HG03575 (cell line): Measurements from ENCODE around the gene TOP1.
"Not testable (repeated sequence)": the region's sequence is repeated elsewhere in the genome, so short reads cannot be mapped to it uniquely, and the experiment has no call there.

Experiments
- ATAC-seq: cut with Tn5 transposase; IDR thresholded peaks from one replicate; pipeline ENCODE4 v1.9.1; 2021; ENCODE audit not compliant: unreplicated experiment, insufficient number of reproducible peaks, low FRiP score; ENCODE audit errors: extremely low read depth

The TOP1 gene

DNA sequence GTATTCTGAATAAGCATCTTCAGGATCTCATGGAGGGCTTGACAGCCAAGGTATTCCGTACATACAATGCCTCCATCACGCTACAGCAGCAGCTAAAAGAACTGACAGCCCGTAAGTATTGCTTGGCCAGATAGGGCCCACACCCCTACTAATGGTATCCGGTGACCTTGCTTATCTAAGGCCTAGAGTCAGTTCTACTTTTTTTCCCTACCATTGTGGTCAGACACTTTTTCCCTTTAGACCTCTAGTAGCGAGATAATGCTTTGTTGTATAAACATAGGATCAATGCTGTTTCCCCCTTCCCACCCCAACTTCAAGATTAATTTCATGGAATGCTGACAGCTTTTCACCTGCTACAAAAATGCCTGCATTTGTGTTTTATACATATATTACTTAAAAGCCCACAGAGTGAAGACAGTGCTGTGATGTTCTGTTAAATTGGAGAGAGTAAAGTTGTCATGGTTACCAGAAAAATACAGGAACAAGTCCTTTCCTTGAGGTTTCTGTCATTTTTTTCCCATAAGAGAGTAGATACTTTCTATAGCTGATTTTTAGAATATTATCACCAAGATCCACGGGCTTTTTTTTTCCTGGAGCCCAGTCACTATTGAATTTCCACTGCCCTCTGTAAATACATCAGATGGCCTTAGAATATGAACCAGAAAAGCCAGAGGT lies 87.8 kb downstream of the TOP1 start:
- no peak for ATAC-seq

DNA sequence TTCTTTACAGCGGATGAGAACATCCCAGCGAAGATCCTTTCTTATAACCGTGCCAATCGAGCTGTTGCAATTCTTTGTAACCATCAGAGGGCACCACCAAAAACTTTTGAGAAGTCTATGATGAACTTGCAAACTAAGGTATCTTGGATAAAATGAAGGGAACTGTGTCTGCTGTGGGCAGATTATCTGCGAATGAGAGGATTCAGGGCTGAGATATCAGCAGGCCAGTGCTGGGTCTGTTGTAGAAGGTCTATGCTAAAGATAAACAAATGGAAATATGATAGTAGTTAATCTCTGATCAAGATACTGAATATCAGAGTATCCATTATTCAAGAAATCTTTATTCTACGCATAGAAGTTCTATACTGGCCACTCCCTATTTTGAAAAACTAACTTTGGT lies 89.5 kb downstream of the TOP1 start:
- ATAC-seq, result not testable (repeated sequence)

- no peak for ATAC-seq
Measured at GRCh38 chr20:41118632-41119031, 90.0 kb downstream of the TOP1 start.

DNA sequence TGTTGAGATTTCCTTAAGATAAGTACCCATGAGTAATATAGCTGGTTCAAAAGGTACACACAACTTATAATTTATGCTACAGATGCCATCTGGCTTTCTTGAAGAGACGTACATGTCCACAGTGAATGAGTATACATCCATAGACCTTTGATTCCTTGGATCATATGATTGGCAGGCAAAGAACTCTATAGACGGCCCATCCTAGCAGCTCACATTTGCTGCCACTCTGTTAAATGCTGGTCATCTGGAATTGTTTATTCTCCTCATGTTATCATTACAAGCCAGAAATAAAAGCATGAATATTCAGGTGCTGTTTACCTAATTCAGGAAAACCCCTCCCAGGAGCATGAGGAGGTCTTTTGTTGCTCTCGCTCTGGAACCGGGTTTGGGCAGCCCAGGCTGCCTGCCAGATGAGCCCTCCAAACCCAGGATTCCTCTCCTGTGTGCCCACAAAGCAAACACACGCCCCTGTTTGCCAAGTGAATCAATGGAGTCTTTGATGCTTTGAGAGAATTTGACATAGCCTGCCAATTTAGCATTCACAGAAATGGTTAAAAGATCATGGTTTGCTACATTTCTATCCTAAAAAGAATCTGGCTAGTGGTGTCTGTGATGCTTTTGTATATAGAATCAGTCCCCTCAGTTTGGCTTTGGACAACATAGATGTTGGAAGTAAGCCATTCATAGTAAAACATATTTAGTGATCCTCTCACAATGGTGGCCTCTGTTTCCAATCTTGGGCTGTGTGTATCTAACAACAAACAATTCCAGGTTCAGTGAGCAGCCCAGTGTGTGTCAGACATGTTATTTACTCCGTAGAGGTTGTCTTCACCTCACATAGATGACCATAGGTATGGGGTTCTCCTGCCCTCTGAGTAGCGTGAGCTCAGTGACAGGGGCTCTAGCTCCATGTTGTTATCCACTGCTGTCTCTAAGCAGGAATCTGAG lies 91.3 kb downstream of the TOP1 start:
- no peak for ATAC-seq

GRCh38 chr20:41121399-41121798 lies 92.8 kb downstream of the TOP1 start:
- ATAC-seq, result no peak

DNA sequence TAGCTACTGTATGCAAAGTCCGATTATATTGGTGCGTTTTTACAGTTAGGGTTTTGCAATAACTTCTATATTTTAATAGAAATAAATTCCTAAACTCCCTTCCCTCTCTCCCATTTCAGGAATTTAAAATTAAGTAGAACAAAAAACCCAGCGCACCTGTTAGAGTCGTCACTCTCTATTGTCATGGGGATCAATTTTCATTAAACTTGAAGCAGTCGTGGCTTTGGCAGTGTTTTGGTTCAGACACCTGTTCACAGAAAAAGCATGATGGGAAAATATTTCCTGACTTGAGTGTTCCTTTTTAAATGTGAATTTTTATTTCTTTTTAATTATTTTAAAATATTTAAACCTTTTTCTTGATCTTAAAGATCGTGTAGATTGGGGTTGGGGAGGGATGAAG lies 95.0 kb downstream of the TOP1 start:
- no peak for ATAC-seq

- ATAC-seq, result no peak
Measured at GRCh38 chr20:41124451-41125094, 96.0 kb downstream of the TOP1 start.

DNA sequence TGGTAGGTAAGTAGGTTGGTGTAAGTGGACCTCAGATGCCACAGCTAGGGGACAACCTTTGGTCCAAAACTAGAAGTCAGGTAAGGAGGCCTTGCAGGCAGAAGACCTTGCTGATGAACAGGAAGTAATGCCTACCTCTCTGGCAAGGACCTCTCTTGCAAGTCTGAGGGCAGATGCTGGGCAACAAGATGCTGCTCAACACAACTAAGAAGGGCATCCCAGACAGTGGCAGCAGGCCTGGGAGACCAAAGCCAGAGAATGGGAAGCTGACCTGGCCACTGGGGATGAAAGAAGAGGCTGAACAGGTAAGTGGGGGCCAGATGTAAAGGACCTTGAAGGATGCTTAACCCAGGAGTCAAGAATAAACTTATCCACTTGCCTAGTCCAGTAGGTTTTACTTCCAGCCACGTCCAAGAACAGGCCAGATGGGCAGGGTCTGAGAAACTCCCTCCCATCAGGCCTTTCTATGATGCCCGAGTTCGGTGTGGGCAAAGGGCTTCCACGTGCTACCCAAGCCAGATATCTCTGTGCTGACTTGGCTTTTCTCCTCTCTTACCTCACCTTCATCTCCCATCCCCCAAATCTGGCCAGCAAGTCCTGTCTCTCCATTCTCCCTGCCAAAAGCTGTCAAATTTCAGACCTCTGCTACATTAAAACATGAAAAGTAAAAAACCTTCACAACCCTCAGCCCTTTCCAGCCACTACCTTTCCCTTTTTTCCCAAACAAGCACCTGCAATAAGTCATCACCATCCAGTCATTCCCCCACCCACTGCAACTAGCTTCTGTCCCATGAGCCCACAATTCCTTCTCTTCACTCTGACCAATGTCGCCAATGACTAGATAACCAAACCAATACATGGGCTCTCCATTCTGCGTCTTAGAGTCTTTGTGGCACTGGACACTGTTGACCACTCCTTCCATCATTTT lies 97.2 kb downstream of the TOP1 start:
- no peak for ATAC-seq

DNA sequence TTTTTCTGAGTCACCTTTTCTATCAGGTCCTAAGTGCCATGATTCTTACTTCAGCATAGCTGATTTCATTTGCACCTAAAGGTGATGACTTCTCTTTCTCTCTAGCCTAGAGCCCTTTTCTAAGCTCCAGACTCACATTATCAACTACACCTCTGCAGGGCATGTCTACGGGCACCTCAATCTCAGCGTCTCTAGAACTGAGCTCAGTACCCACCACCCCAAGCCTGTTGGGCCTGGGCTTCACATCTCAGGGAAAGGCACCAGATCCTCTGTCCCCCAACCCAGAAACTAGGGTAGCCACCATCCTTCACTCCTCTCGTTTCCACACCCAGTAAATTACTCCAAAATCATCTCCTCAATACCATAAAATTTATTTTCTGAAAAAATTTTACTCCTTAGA lies 98.1 kb downstream of the TOP1 start:
- no peak for ATAC-seq

GRCh38 chr20:41128317-41128716 lies 99.7 kb downstream of the TOP1 start:
- ATAC-seq, result not testable (repeated sequence)

DNA sequence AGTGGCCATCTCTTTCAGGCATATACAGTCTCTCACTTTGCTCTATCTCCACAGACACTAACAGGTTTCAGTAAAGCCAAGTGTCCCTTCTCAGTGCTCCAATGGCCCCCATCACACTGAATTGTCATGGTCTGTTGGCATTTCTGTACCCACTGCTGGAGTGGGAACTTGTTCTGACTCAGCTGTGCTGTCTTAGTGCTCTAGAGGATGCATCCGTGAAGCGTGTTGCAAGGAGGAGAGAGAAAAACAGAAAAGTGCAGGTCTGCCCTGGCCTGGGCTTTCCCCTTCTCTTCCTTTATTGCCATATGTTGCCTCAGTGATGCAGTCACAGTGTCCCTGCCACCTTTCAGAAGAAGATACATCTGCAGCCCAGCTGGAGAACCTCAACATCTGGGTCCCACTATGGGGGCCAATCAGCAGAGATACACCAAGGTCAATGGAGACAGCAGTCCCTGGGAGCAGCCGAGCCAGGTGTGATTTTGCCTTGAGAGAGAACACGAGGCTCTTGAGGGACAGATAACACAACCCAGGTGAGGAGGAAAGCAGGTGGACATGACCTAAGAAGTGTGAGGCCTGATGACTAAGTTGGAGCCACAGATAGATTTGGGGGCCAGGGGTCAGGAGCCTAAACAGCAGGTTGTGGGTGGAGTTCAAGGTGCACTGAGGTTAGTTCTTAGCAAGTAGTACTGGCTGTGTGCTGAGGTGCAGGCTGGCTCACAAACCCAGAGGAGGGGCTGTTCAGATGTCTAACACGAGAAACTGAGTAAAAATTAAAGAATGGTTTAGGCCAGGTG lies 103.2 kb downstream of the TOP1 start:
- no peak for ATAC-seq

- ATAC-seq, result not testable (repeated sequence)
Measured at GRCh38 chr20:41132388-41132775, 103.8 kb downstream of the TOP1 start.

- peak; percentile 40 for ATAC-seq
Measured at GRCh38 chr20:41133709-41134361, 105.2 kb downstream of the TOP1 start.

DNA sequence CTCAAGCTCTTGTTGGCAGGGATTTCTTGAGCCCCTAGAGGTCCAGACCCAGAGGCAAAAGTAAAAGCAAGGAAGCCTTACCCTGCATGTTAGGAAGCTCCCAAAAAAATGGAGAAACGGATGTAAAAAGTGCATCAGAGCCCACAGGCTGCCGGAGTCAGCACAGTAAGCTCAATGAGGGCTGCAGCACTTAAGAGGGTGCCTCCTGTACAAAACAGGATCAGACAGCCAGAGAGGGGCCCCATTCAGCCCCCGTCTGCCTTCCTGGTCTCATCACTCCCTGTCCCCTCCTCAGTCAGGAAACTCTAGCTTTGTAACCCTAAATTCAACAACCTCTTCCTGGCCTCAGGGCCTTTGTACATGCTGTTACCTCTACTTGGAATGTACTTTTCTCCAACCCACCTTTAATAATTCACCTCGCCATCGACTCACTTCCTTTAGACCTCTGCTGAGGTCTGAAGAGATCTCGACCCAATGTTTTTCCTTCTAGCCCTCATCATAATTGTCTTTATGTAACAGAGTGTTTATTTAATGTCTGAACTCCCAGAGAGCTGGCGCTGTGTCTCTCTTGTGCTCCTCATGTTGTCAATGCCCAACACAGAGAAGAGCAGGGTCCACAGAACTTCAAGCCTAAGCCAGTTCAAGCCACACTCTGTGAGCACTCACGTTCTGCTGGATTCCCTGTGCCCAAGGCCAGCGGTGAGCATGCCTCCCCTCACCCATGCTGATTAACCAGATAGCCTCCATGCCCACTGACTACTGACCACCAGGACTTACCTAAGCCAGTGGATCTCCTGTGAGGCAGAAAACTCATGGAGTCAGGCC lies 106.0 kb downstream of the TOP1 start:
- no peak for ATAC-seq

GRCh38 chr20:41135187-41135887 lies 106.7 kb downstream of the TOP1 start:
- ATAC-seq, result no peak
